Left renal pelvis (tissue), 4 donors: ENCODE measurements around the gene TENT5C. TPM values are rescaled to one million over a fixed set of nuclear protein-coding genes. Genes with fewer than 3 reads are reported as not detected.

ENCODE experiments used
- DNase-seq, 4 donors: peaks; one replicate each; pipeline ENCODE4 v3.0.0-alpha.2; 2013; ENCODE audit warnings: low read depth in 4 of 4, low spot score in 3 of 4
- polyA plus RNA-seq, 4 donors: library from polyadenylated mRNA; unstranded; fragments of 120-200 nt; gene quantifications; one replicate each; pipeline ENCODE4 v1.2.1, GENCODE V29; 2013; ENCODE audit not compliant: insufficient read length in 4 of 4

The TENT5C gene
- polyA plus RNA-seq, 4 donors = 3.0 to 13.4 (median 3.4) TPM

DNA sequence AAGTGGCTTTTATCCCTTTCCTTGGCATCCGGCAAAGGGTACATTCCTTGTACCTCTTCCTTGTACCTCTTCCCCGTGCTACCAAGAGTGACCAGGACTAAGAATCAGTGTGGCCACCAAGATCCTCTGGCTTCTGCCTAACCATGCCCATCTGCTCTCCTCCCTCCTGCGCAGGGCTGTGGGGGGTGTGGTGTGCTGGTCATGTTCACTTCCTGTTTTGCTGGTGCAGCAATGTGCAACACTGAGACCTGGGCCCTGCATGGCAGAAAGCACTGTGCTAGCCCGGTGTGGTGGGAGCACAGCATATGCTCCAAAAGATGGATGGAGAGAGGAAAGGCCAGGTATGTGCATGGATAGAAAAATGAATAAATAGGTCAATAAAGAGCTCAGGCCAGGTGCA lies 33.3 kb upstream of the TENT5C start:
- no peak for DNase-seq

- DNase-seq = no peak
These were observed 32.3 kb upstream of the TENT5C start for GRCh38 chr1:117573386-117574023.

- DNase-seq = no peak
These were observed 31.6 kb upstream of the TENT5C start for GRCh38 chr1:117574161-117574835.

DNA sequence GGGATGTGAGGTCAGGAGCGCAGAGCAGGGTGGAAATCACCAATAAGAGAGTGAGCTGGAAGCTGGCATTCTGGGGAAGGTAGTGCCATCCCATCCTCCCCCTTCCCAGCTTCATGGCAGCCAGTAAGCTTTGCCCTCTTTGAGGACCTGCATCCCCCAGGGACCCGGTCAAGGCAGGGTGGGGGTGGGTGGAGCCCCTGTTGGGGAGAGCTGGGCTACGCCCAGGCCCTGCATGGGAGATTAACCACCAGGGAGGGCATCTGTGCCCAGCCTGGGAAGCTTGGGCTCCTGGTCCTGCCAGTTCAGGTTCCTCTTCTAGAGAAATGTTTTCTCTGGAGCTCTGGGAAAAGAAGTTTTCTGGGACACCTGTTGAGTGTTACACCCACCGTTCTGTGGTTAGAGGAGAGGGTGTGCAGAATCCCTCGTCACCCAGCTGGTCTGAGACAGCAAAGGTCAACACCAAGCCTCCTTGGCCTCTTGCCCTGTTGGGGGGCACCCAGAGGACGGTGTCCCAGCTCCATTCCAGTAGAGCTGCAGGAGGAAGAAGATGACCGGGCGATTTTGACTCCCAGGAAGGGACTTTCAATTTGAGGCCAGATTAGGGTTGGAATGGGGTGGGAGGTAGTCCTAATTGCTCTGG lies 30.1 kb upstream of the TENT5C start:
- no peak for DNase-seq

DNA sequence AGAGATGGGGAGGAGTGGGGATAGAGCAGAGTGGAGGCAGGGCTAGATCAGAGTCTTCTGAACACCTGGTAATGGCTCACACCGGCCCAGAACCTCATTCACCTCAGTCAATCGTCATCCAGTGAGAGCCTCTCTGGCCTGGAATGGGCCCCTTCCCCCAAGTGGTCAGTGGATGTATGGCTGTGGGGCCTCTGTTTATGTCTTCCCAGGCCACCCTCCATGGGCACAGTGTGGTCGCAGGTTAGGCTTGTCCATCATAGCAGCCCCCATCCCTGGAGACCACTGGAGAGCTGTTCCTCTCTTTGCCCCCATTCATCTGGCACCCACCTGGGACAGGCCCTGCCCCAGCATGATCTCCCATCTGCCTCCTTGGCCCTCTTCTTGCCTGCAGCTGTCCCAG lies 29.6 kb upstream of the TENT5C start:
- no peak for DNase-seq

DNA sequence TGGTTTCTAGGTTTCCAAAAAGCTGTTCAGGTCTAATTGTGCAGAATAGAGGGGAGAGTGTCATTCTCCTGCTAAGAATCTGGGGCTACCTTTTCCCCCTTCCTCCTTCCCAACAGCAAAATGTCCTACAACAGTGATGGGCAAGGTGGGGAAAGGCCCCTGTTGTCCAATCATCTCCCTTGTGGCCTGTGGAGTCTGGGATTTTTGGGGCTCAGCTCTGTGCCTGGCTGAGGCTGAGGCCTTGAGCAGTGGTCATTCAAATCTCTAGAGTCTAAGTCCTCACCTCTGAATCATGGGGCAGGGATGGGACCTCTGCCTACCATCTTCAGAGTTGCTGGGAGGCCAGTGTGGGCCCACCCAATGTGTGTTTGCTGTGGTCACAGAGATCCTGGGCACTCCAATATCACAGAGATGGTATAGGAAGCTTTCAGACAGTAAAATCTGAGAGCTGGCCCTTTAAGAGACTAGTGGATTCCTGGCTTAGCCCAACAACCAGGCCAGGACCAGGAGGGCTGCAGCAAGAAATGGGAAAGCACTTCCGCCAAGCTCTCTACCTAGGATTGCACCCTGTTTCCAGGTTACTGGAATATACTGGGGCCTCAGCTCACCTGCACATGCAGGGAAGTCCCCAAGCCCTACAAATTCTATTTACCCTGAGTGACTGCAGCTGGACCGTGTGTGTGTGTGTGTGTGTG lies 28.5 kb upstream of the TENT5C start:
- DNase-seq = no peak

- DNase-seq = no peak
These were observed 27.4 kb upstream of the TENT5C start for GRCh38 chr1:117578466-117578865.

DNA sequence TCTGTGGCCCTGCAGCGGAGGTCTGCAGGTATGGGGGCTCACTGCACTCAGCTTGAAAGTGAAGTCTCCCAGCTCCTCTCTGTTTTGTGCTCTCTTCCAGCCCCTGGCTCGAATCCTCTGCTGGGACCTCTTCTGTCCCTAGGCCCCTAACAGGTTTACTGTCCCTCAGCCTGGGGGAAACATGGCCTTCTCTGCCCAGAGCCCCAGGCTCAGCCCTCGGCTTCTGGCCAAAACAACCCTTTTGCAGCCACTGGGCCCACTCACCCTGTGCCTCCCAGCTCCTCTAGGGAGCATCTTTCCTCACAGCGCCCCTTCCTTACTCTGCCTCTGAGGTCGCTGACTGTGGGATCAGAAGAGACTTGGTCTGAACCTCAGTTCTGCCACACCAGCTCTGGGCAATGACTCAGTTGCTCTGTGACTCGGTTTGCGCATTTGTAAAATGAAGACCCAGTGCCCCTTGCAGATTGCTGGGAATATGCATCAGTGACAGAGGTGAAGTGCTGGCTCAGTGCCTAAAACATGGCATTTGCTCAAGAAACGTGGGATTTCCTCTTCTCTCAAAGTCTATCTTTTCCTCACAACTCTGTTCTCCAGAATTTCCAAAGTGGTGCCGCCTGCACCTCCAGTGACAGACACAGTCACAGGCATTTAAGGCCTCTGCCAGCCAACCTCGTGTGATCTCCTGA lies 26.5 kb upstream of the TENT5C start:
- DNase-seq = no peak

- no peak for DNase-seq
These were observed 25.4 kb upstream of the TENT5C start for GRCh38 chr1:117580436-117580835.

- DNase-seq = no peak
These were observed 25.0 kb upstream of the TENT5C start for GRCh38 chr1:117580882-117581281.

- no peak for DNase-seq
These were observed 24.4 kb upstream of the TENT5C start for GRCh38 chr1:117581391-117581943.

DNA sequence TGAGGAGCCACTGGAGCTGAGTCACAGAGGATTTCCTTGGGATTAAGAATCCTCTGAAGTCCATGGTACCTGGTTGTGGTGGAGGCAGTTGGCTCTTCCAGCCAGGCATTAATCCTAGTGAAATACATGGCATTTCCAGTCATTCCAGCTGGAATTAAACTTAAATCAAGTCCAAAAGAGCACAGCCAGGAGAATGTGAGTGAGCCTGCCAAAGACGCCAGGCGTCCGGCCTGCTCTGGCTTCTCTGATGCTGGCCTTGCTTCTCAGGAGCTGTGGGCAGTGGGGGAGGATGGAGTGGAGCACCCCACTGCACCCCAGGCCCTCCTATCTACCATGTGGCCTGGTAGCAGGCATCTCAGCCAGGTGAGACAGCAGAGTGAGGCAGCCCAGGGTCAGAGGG lies 23.4 kb upstream of the TENT5C start:
- no peak for DNase-seq

- no peak for DNase-seq
These were observed 22.6 kb upstream of the TENT5C start for GRCh38 chr1:117583247-117583646.

GRCh38 chr1:117584181-117584580 lies 21.7 kb upstream of the TENT5C start:
- DNase-seq = no peak

DNA sequence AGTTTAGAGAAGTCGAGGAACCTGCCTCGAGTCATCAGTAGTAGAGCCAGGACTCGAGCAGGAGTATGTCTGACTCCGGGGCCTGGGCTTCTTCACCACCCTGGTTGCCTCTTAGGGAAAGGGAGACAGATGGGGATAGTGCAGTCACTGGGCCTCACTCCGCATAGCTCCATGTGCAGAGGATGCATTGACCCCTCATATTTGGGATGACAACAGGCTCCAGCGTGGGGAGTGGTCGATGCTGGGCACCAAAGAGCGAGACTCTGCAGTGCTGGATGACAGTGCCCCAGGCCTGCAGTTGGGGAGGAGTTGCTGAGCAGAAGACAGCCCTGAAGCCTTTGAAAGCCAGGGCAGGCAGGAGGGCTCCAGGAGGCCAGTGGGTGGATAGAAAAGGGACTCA lies 20.8 kb upstream of the TENT5C start:
- DNase-seq = no peak

DNA sequence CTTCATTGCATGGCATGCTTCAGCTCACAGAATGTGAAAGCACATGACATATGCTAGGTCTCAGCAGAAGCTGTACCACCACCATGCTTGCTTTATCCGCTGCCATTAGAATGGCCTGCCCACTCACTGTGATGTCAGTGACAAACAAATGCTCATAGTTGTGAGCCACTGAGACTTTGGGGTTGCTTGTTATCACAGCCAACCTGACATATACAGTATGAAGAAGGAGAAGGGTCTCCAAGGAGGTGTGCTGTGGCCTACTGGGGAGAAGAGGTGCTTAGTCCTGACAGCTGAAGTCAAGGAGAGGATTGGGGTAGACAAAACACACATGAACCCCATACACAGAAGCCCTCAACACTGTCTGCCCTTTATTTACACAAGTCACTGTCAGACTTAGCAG lies 19.5 kb upstream of the TENT5C start:
- no peak for DNase-seq

DNA sequence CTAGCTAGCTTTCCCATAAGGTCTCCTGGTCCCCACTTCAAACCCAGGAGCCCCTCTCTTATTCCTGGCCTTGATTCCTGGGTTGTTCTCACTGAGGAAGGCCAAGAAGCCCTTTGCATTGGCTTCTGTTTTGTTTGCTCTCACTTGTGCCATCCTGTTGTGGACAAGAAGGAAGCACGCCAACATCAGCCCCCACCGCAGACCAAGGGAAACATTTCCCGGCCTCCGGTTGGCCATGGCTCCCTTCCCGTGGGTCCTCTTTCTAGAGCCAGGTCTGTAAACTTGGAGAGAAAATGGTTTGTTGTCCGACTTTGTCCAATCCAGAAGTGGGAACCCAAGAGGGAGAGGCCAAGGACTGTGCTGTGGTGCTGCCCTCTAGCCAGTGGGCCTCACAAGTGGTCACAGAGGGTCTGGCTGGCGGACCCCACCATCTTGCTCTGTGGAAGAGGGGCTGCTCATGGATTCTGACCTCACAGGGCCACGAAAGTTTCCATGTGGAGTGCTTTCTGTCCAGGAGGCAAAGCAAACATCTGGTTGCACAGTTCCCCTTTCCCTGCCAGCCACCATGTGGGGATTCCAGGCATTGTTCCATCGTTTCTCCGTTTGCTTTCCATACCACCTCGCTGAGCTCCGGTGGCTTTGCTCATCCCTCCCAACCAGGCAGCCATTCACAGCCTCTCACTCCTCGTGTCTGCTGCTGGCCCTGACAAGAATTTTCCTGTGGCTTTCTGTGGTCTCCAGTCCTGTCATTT lies 18.9 kb upstream of the TENT5C start:
- no peak for DNase-seq

- DNase-seq = no peak
These were observed 18.1 kb upstream of the TENT5C start for GRCh38 chr1:117587499-117588356.

DNA sequence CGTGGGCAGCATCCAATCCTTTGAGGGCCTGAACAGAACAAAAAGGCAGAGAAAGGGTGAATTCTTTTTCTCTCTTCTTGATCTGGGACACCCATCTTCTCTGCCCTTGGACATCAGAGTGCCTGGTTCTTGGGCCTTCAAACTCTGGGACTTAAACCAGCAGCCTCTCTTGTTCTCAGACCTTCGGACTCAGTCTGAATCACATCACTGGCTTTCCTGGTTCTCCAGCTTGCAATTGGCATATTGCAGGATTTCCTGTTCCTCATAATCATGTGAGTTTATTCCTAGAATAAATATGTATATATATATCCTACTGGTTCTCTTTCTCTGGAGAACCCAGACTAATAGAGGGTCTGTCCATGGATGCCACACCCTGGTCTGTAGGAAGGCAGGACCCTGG lies 16.3 kb upstream of the TENT5C start:
- DNase-seq = no peak
